ENCODE measurements around the gene SLC22A3.
"Not testable (repeated sequence)": the region's sequence is repeated elsewhere in the genome, so short reads cannot be mapped to it uniquely, and the experiment has no call there.

SLC22A3 gene

GRCh38 chr6:160337301-160337700, 10.9 kb upstream of the SLC22A3 start:
- peak; percentile 48 for DNase-seq

GRCh38 chr6:160337991-160338390, 10.2 kb upstream of the SLC22A3 start:
- DNase-seq, result no peak

GRCh38 chr6:160343144-160343543, 5.0 kb upstream of the SLC22A3 start:
- no peak for DNase-seq

- no peak for DNase-seq
These were observed 3.9 kb upstream of the SLC22A3 start for GRCh38 chr6:160344271-160344670.

- no peak for DNase-seq
These were observed 637 bp upstream of the SLC22A3 start for GRCh38 chr6:160347259-160348222.

- no peak for DNase-seq
These were observed 853 bp downstream of the SLC22A3 start for GRCh38 chr6:160349020-160349441.

- DNase-seq, result no peak
These were observed 1.7 kb downstream of the SLC22A3 start for GRCh38 chr6:160349814-160350350.

- DNase-seq, result no peak
These were observed 5.8 kb downstream of the SLC22A3 start for GRCh38 chr6:160353950-160354496.

GRCh38 chr6:160355001-160355400, 6.8 kb downstream of the SLC22A3 start:
- DNase-seq, result no peak

GRCh38 chr6:160356074-160356744, 8.0 kb downstream of the SLC22A3 start:
- DNase-seq, result no peak

- DNase-seq, result no peak
These were observed 8.9 kb downstream of the SLC22A3 start for GRCh38 chr6:160357088-160357487.

- no peak for DNase-seq
These were observed 10.3 kb downstream of the SLC22A3 start for GRCh38 chr6:160358225-160359119.

- no peak for DNase-seq
These were observed 12.8 kb downstream of the SLC22A3 start for GRCh38 chr6:160360955-160361354.

- DNase-seq, result no peak
These were observed 14.4 kb downstream of the SLC22A3 start for GRCh38 chr6:160362556-160362955.

GRCh38 chr6:160363016-160363996, 15.1 kb downstream of the SLC22A3 start:
- no peak for DNase-seq

- DNase-seq, result no peak
These were observed 16.9 kb downstream of the SLC22A3 start for GRCh38 chr6:160365117-160365516.

- DNase-seq, result no peak
These were observed 19.8 kb downstream of the SLC22A3 start for GRCh38 chr6:160367798-160368547.

- DNase-seq, result no peak
These were observed 20.5 kb downstream of the SLC22A3 start for GRCh38 chr6:160368670-160369069.

- not testable (repeated sequence) for DNase-seq
These were observed 25.4 kb downstream of the SLC22A3 start for GRCh38 chr6:160373601-160374000.
